HEK293 (cell line): Measurements from ENCODE around the gene TSNAX.

Source experiments
- CTCF ChIA-PET: fragments of 350-600 bp; formaldehyde crosslinking; extraction: SDS; loops from one replicate; lab custom pipeline; 2021; ENCODE audit warnings: antibody characterized with exemption; lab: Yijun Ruan, JAX
- POLR2A ChIA-PET: fragments of 300-600 bp; formaldehyde crosslinking; extraction: SDS; loops from one replicate; lab custom pipeline; 2020; ENCODE audit warnings: antibody characterized with exemption, inconsistent platforms; lab: Yijun Ruan, JAX
- H3K27ac ChIP-seq: fragments of 200-500 bp; sonication (Bioruptor generic); 2 replicates; pipeline ENCODE4 v1.5.1; 2014; ENCODE audit warnings: low read depth, low read length, control low read depth, inconsistent platforms; ENCODE audit errors: extremely low read depth
- H3K36me3 ChIP-seq, 2 experiments: fragments of 200-500 bp in 1 of 2; sonication (Bioruptor generic) in 1 of 2; 1 replicate in 1 of 2; 2 replicates in 1 of 2; pipeline ENCODE4 v1.5.1; 2014 to 2017; ENCODE audit warnings: inconsistent platforms in 2 of 2, low read length in 2 of 2; ENCODE audit not compliant: control insufficient read depth in 2 of 2, insufficient read depth in 1 of 2
- H3K4me1 ChIP-seq: fragments of 200-500 bp; sonication (Bioruptor generic); 2 replicates; pipeline ENCODE4 v1.5.1; 2014; ENCODE audit warnings: mild to moderate bottlenecking, low read length, inconsistent platforms; ENCODE audit not compliant: control insufficient read depth, insufficient read depth
- H3K4me3 ChIP-seq: 2 replicates; pipeline ENCODE4 v1.5.1; 2011; ENCODE audit warnings: low read depth, mild to moderate bottlenecking, control low read depth, low read length, moderate library complexity
- H3K9me3 ChIP-seq: fragments of 200-500 bp; sonication (Bioruptor generic); 2 replicates; pipeline ENCODE4 v1.5.1; 2014; ENCODE audit warnings: low read depth, low read length, inconsistent platforms; ENCODE audit not compliant: control insufficient read depth, insufficient read depth
- OVOL3 ChIP-seq: fragments of 450-650 bp; formaldehyde crosslinking; IDR thresholded peaks from 2 replicates; pipeline ENCODE4 v1.5.1; 2016; ENCODE audit warnings: missing biosample characterization, missing genetic modification characterization
- WT1 ChIP-seq: fragments of 450-650 bp; formaldehyde crosslinking; IDR thresholded peaks from 2 replicates; pipeline ENCODE4 v1.5.1; 2016; ENCODE audit warnings: missing biosample characterization, missing genetic modification characterization
- ZBTB8A ChIP-seq: fragments of 450-650 bp; formaldehyde crosslinking; IDR thresholded peaks from 2 replicates; pipeline ENCODE4 v1.5.1; 2016; ENCODE audit warnings: missing biosample characterization, missing genetic modification characterization
- ZEB2 ChIP-seq: fragments of 450-650 bp; formaldehyde crosslinking; IDR thresholded peaks from 2 replicates; pipeline ENCODE4 v1.5.1; 2016; ENCODE audit warnings: missing biosample characterization, missing genetic modification characterization
- ZFP37 ChIP-seq: fragments of 450-650 bp; formaldehyde crosslinking; IDR thresholded peaks from 2 replicates; pipeline ENCODE4 v1.5.1; 2016; ENCODE audit warnings: missing biosample characterization, missing genetic modification characterization
- ZNF112 ChIP-seq: fragments of 450-650 bp; formaldehyde crosslinking; IDR thresholded peaks from 2 replicates; pipeline ENCODE4 v1.5.0; 2017; ENCODE audit warnings: missing biosample characterization, missing genetic modification characterization
- ZNF16 ChIP-seq: fragments of 450-650 bp; formaldehyde crosslinking; IDR thresholded peaks from 2 replicates; pipeline ENCODE4 v1.5.1; 2016; ENCODE audit warnings: low read depth, missing biosample characterization, missing genetic modification characterization
- ZNF174 ChIP-seq: fragments of 450-650 bp; formaldehyde crosslinking; IDR thresholded peaks from 2 replicates; pipeline ENCODE4 v1.5.0; 2017; ENCODE audit warnings: missing biosample characterization, mild to moderate bottlenecking, missing genetic modification characterization
- ZNF335 ChIP-seq: fragments of 450-650 bp; formaldehyde crosslinking; conservative IDR thresholded peaks from 2 replicates; pipeline ENCODE4 v1.5.1; 2016; ENCODE audit warnings: missing biosample characterization, missing genetic modification characterization
- ZNF341 ChIP-seq: fragments of 450-650 bp; formaldehyde crosslinking; IDR thresholded peaks from 2 replicates; pipeline ENCODE4; 2016; ENCODE audit warnings: low read depth, missing biosample characterization, missing genetic modification characterization
- ZNF416 ChIP-seq: fragments of 450-650 bp; formaldehyde crosslinking; IDR thresholded peaks from 2 replicates; pipeline ENCODE4 v1.5.1; 2016; ENCODE audit warnings: missing biosample characterization, missing genetic modification characterization
- ZNF560 ChIP-seq: fragments of 450-650 bp; formaldehyde crosslinking; IDR thresholded peaks from 2 replicates; pipeline ENCODE4 v1.5.1; 2017; ENCODE audit warnings: missing biosample characterization, missing genetic modification characterization, borderline replicate concordance
- ZNF600 ChIP-seq: fragments of 450-650 bp; formaldehyde crosslinking; IDR thresholded peaks from 2 replicates; pipeline ENCODE4 v1.5.1; 2016; ENCODE audit warnings: missing biosample characterization, missing genetic modification characterization
- ZNF768 ChIP-seq: fragments of 450-650 bp; formaldehyde crosslinking; IDR thresholded peaks from 2 replicates; pipeline ENCODE4 v1.5.1; 2018; ENCODE audit warnings: missing biosample characterization, mild to moderate bottlenecking, missing genetic modification characterization
- ZNF785 ChIP-seq: fragments of 450-650 bp; formaldehyde crosslinking; IDR thresholded peaks from 2 replicates; pipeline ENCODE4 v1.5.1; 2016; ENCODE audit warnings: missing biosample characterization, missing genetic modification characterization
- ZSCAN23 ChIP-seq: fragments of 450-650 bp; formaldehyde crosslinking; IDR thresholded peaks from 2 replicates; pipeline ENCODE4 v1.5.1; 2016; ENCODE audit warnings: missing biosample characterization, missing genetic modification characterization
- TF ChIP-seq, protein P1 (sequence below): fragments of 450-650 bp; formaldehyde crosslinking; IDR thresholded peaks from 2 replicates; pipeline ENCODE4 v1.5.1; 2016; ENCODE audit warnings: missing biosample characterization, missing genetic modification characterization
- TF ChIP-seq, protein P2 (sequence below): fragments of 450-650 bp; formaldehyde crosslinking; IDR thresholded peaks from 2 replicates; pipeline ENCODE4 v1.5.1; 2017; ENCODE audit warnings: missing biosample characterization, missing genetic modification characterization
- TF ChIP-seq, protein P3 (sequence below): fragments of 450-650 bp; formaldehyde crosslinking; IDR thresholded peaks from 2 replicates; pipeline ENCODE4 v1.5.1; 2017; ENCODE audit warnings: missing biosample characterization, mild to moderate bottlenecking, missing genetic modification characterization, moderate library complexity
- TF ChIP-seq, protein P4 (sequence below): fragments of 450-650 bp; IDR thresholded peaks from 2 replicates; pipeline ENCODE4 v1.5.1; 2018; ENCODE audit warnings: missing biosample characterization, missing genetic modification characterization
- TF ChIP-seq, protein P5 (sequence below): fragments of 450-650 bp; formaldehyde crosslinking; IDR thresholded peaks from 2 replicates; pipeline ENCODE4 v1.5.1; 2016; ENCODE audit warnings: missing biosample characterization, missing genetic modification characterization, borderline replicate concordance

The TSNAX gene

DNA sequence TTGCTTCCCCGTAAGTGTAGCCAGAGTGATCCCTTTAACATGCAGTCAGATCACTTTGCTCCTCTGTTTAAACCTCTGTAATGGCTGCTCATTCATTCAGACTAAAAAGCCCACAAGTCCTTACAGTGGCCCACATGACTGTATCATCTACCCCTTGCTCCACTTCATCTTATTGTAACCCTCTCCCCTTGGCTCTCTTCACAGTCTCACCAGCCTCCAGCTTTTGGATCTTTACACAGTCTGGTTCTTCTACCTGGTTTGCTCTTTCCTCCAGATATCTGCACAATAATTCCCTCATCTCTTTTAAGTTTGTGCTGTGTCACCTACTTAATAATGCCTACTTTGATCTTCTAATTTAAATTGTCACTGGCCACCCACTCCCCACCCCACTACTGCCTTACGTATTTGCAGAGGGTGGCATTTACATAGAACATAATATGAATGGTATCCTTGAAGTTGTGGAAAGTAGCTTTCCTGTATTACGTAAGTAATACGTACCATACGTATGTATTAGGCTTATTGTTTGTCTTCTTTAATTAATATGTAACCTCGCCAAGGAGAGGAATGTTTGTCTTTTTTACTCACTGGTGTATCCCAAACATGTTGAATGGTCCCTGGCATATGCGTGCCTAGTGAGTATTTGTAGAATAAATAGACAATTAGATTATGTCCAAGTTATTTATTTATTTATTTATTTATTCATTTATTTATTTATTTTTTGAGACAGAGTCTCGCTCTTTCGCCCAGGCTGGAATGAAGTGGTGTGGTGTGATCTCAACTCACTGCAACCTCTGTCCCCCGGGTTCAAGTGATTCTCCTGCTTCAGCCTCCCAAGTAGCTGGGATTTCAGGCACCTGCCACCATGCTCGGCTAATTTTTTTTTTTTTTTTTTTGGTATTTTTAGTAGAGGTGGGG is 48.6 kb downstream of the TSNAX start (continued):
- no peak for TF ChIP-seq ZNF112
- TF ChIP-seq, protein P1, sequence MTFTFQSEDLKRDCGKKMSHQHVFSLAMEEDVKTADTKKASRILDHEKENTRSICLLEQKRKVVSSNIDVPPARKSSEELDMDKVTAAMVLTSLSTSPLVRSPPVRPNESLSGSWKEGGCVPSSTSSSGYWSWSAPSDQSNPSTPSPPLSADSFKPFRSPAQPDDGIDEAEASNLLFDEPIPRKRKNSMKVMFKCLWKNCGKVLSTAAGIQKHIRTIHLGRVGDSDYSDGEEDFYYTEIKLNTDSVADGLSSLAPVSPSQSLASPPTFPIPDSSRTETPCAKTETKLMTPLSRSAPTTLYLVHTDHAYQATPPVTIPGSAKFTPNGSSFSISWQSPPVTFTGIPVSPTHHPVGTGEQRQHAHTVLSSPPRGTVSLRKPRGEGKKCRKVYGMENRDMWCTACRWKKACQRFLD, result no peak
- no peak for TF ChIP-seq OVOL3 (tag by site-specific recombination)
- no peak for TF ChIP-seq ZNF341
- no peak for TF ChIP-seq ZNF600 (tag by site-specific recombination)
- TF ChIP-seq, protein P2, sequence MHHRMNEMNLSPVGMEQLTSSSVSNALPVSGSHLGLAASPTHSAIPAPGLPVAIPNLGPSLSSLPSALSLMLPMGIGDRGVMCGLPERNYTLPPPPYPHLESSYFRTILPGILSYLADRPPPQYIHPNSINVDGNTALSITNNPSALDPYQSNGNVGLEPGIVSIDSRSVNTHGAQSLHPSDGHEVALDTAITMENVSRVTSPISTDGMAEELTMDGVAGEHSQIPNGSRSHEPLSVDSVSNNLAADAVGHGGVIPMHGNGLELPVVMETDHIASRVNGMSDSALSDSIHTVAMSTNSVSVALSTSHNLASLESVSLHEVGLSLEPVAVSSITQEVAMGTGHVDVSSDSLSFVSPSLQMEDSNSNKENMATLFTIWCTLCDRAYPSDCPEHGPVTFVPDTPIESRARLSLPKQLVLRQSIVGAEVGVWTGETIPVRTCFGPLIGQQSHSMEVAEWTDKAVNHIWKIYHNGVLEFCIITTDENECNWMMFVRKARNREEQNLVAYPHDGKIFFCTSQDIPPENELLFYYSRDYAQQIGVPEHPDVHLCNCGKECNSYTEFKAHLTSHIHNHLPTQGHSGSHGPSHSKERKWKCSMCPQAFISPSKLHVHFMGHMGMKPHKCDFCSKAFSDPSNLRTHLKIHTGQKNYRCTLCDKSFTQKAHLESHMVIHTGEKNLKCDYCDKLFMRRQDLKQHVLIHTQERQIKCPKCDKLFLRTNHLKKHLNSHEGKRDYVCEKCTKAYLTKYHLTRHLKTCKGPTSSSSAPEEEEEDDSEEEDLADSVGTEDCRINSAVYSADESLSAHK (tag by site-specific recombination), result no peak
- TF ChIP-seq ZNF785 (tag by site-specific recombination), result no peak
- no peak for TF ChIP-seq ZNF416 (tag by site-specific recombination)
- TF ChIP-seq, all 188 proteins: peak for 3

DNA sequence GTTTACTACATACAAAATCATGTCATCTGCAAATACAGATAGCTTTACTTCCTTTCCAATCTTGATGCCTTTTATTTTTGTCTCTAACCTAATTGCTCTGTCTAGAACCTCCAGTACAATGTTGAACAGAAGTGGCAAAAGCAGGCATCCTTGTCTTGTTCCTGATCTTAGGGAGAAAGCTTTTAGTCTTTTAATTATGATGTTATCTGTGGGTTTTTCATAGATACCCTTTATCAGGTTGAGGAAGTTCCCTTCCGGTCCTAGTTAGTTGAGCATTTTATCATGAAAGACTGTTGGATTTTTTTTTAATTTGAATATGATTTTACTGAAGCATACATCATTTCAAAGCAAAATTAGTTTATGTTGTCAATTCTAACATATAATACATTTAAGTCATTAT is 52.4 kb downstream of the TSNAX start:
- ChIA-PET POLR2A (no interaction called here), CTCF (interaction anchor here (0.6 to 2.8 kb wide), 6 partner anchors 10 to 224 kb away, joined by 3 to 18 read pairs (median 4); no protein-coding TSS in a partner anchor)
- no peaks in the 10 kb centered on the region; a peak in 1 of 3 replicates for H3K36me3 ChIP-seq
- peaks cover 3% of the 10 kb centered on the region; the same call in 1 of the 2 replicates for H3K4me1 ChIP-seq
- TF ChIP-seq ZNF560 (no peak), ZEB2 (no peak), ZNF174 (no peak), ZBTB8A (tag by site-specific recombination) (no peak), ZNF768 (tag by site-specific recombination) (no peak), ZNF335 (tag by site-specific recombination) (no peak), ZNF600 (tag by site-specific recombination) (no peak), ZFP37 (no peak), WT1 (no peak), ZNF16 (tag by site-specific recombination) (no peak), ZSCAN23 (tag by site-specific recombination) (no peak)
- TF ChIP-seq, protein P3, sequence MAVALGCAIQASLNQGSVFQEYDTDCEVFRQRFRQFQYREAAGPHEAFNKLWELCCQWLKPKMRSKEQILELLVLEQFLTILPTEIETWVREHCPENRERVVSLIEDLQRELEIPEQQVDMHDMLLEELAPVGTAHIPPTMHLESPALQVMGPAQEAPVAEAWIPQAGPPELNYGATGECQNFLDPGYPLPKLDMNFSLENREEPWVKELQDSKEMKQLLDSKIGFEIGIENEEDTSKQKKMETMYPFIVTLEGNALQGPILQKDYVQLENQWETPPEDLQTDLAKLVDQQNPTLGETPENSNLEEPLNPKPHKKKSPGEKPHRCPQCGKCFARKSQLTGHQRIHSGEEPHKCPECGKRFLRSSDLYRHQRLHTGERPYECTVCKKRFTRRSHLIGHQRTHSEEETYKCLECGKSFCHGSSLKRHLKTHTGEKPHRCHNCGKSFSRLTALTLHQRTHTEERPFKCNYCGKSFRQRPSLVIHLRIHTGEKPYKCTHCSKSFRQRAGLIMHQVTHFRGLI (tag by site-specific recombination), result no peak
- TF ChIP-seq, protein P4, sequence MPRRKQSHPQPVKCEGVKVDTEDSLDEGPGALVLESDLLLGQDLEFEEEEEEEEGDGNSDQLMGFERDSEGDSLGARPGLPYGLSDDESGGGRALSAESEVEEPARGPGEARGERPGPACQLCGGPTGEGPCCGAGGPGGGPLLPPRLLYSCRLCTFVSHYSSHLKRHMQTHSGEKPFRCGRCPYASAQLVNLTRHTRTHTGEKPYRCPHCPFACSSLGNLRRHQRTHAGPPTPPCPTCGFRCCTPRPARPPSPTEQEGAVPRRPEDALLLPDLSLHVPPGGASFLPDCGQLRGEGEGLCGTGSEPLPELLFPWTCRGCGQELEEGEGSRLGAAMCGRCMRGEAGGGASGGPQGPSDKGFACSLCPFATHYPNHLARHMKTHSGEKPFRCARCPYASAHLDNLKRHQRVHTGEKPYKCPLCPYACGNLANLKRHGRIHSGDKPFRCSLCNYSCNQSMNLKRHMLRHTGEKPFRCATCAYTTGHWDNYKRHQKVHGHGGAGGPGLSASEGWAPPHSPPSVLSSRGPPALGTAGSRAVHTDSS, result no peak
- TF ChIP-seq, protein P5, sequence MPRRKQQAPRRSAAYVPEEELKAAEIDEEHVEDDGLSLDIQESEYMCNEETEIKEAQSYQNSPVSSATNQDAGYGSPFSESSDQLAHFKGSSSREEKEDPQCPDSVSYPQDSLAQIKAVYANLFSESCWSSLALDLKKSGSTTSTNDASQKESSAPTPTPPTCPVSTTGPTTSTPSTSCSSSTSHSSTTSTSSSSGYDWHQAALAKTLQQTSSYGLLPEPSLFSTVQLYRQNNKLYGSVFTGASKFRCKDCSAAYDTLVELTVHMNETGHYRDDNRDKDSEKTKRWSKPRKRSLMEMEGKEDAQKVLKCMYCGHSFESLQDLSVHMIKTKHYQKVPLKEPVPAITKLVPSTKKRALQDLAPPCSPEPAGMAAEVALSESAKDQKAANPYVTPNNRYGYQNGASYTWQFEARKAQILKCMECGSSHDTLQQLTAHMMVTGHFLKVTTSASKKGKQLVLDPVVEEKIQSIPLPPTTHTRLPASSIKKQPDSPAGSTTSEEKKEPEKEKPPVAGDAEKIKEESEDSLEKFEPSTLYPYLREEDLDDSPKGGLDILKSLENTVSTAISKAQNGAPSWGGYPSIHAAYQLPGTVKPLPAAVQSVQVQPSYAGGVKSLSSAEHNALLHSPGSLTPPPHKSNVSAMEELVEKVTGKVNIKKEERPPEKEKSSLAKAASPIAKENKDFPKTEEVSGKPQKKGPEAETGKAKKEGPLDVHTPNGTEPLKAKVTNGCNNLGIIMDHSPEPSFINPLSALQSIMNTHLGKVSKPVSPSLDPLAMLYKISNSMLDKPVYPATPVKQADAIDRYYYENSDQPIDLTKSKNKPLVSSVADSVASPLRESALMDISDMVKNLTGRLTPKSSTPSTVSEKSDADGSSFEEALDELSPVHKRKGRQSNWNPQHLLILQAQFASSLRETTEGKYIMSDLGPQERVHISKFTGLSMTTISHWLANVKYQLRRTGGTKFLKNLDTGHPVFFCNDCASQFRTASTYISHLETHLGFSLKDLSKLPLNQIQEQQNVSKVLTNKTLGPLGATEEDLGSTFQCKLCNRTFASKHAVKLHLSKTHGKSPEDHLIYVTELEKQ (tag by site-specific recombination), result no peak
- H3K9me3 ChIP-seq, result no peaks in the 10 kb centered on the region
- H3K4me3 ChIP-seq, result no peak overlapping the region
- H3K27ac ChIP-seq, result no peak overlapping the region
